ENCODE results near the gene BMPR1B. TPM values are rescaled to one million over a fixed set of nuclear protein-coding genes. Genes with fewer than 3 reads are reported as not detected.

BMPR1B gene
- total RNA-seq, 4 donors from 2014 or later: 0.46 to 1.3 (median 0.88) TPM

DNA sequence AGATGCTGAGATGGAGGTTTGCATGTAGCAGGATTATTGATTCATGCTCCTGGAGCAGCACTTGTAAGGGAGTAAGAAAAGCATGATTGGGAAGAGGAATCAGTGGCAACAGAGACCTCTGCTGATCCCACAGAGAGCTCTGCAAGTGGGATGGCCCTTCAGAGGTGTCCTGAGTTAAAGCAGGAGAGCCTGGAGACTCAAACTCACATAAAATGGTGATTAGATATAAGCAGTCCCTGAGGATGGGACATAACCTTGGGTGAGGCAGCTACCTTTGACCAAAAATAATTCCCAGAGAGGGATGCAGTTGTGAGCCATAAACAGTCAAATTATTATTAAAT, 25.4 kb upstream of the BMPR1B start:
- no peak for TF ChIP-seq POLR2A (IDR thresholded peaks at IDR 0.05)
- TF ChIP-seq, protein P1, sequence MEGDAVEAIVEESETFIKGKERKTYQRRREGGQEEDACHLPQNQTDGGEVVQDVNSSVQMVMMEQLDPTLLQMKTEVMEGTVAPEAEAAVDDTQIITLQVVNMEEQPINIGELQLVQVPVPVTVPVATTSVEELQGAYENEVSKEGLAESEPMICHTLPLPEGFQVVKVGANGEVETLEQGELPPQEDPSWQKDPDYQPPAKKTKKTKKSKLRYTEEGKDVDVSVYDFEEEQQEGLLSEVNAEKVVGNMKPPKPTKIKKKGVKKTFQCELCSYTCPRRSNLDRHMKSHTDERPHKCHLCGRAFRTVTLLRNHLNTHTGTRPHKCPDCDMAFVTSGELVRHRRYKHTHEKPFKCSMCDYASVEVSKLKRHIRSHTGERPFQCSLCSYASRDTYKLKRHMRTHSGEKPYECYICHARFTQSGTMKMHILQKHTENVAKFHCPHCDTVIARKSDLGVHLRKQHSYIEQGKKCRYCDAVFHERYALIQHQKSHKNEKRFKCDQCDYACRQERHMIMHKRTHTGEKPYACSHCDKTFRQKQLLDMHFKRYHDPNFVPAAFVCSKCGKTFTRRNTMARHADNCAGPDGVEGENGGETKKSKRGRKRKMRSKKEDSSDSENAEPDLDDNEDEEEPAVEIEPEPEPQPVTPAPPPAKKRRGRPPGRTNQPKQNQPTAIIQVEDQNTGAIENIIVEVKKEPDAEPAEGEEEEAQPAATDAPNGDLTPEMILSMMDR (IDR thresholded peaks at IDR 0.05): no peak
- intact Hi-C loops (cut with DNase I; ENCODE audit: low total_unique reads): no loop called here
- H3K4me3 ChIP-seq (ENCODE audit: low read depth, poor library complexity, severe bottlenecking): no peak overlapping the region
- DNase-seq (ENCODE audit: low spot score in 2 of 2): no peak

DNA sequence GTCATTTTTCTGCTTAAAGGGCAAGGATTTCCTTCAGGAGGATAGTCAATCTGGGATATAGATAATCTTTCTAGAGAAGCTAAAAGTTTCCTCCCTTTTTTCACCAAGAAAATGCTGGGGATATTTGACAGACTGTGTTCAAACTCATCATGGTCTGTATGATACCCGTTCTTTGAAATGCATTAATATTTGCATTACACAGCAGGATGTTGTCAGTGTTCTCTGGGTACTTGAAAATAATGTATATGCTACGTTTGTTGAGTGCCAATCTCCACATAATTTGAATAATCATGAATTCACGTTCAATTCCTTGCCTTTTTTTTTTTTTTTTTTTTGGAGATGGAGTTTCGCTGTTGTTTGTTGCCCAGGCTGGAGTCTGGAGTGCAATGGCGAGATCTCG, 18.0 kb upstream of the BMPR1B start:
- intact Hi-C loops (cut with DNase I; ENCODE audit: low total_unique reads): no loop called here
- WGBS, 2 donors: 89 to 92% methylated on average over 6 of the region's 6 CpGs
- TF ChIP-seq, protein P1 (IDR thresholded peaks at IDR 0.05): no peak
- TF ChIP-seq POLR2A (IDR thresholded peaks at IDR 0.05): no peak
- H3K4me3 ChIP-seq (ENCODE audit: low read depth, poor library complexity, severe bottlenecking): no peak overlapping the region
- no peak for DNase-seq (ENCODE audit: low spot score in 2 of 2)

GRCh38 chr4:94741304-94741703, 16.5 kb upstream of the BMPR1B start:
- DNase-seq (ENCODE audit: low spot score in 2 of 2): no peak
- TF ChIP-seq POLR2A (IDR thresholded peaks at IDR 0.05): no peak
- TF ChIP-seq, protein P1 (IDR thresholded peaks at IDR 0.05): no peak
- H3K4me3 ChIP-seq (ENCODE audit: low read depth, poor library complexity, severe bottlenecking): no peak overlapping the region
- WGBS, 2 donors: 82 to 88% methylated on average over 1 of the region's 1 CpG
- intact Hi-C loops (cut with DNase I; ENCODE audit: low total_unique reads): no loop called here

GRCh38 chr4:94743838-94744237, 13.9 kb upstream of the BMPR1B start:
- DNase-seq (ENCODE audit: low spot score in 2 of 2): no peak
- H3K4me3 ChIP-seq (ENCODE audit: low read depth, poor library complexity, severe bottlenecking): no peak overlapping the region
- intact Hi-C loops (cut with DNase I; ENCODE audit: low total_unique reads): no loop called here
- WGBS, 2 donors: 73% methylated on average over 3 of the region's 3 CpGs
- no peak for TF ChIP-seq POLR2A (IDR thresholded peaks at IDR 0.05)
- TF ChIP-seq, protein P1 (IDR thresholded peaks at IDR 0.05): no peak

GRCh38 chr4:94744850-94745249, 12.9 kb upstream of the BMPR1B start:
- TF ChIP-seq, protein P1 (IDR thresholded peaks at IDR 0.05): no peak
- no peak for TF ChIP-seq POLR2A (IDR thresholded peaks at IDR 0.05)
- intact Hi-C loops (cut with DNase I; ENCODE audit: low total_unique reads): no loop called here
- 83 to 86% methylated on average over 1 of the region's 1 CpG for WGBS, 2 donors

DNA sequence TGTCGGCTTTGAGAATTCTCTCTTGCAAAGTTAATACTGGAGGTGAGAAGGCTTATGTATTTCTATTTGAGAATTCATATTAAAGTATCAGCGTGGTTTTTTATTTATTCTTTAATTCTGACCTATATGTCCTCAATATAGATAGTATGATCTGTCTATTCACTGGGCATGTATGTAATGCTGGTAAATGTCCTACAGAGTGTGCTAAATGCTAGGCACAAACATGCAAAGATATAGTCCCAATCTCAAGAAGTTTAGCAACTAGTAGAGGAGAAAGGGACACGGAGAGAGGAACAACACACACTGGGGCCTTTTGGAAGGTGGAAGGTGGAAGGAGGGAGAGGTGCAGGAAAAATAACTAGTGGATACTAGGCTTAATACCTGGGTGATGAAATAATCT, 11.0 kb upstream of the BMPR1B start:
- no peak for DNase-seq (ENCODE audit: low spot score in 2 of 2)
- no peak overlapping the region for H3K4me3 ChIP-seq (ENCODE audit: low read depth, poor library complexity, severe bottlenecking)
- WGBS, 2 donors: 93 to 96% methylated on average over 3 of the region's 3 CpGs
- intact Hi-C loops (cut with DNase I; ENCODE audit: low total_unique reads): no loop called here
- TF ChIP-seq, protein P1 (IDR thresholded peaks at IDR 0.05): no peak
- TF ChIP-seq POLR2A (IDR thresholded peaks at IDR 0.05): no peak

More at GRCh38 chr4:94744850-94745249, 12.9 kb upstream of the BMPR1B start:
- H3K4me3 ChIP-seq (ENCODE audit: low read depth, poor library complexity, severe bottlenecking): no peak overlapping the region
- DNase-seq (ENCODE audit: low spot score in 2 of 2): no peak

Data from lower leg skin (tissue), 4 donors.